Activated T-cell treated with anti-CD3 and anti-CD28 coated beads for 1 hour (primary cell): ENCODE measurements around the gene BPTF.
"Not testable (repeated sequence)": the region's sequence is repeated elsewhere in the genome, so short reads cannot be mapped to it uniquely, and the experiment has no call there.

Experiments used
- DNase-seq: peaks from one replicate; pipeline ENCODE4 v3.0.0-alpha.2; 2020; ENCODE audit warnings: low read depth

The BPTF gene

GRCh38 chr17:67834634-67835033 is 9.3 kb downstream of the BPTF start:
- DNase-seq: no peak

- no peak for DNase-seq
Measured at GRCh38 chr17:67836205-67836987, 11.1 kb downstream of the BPTF start.

DNA sequence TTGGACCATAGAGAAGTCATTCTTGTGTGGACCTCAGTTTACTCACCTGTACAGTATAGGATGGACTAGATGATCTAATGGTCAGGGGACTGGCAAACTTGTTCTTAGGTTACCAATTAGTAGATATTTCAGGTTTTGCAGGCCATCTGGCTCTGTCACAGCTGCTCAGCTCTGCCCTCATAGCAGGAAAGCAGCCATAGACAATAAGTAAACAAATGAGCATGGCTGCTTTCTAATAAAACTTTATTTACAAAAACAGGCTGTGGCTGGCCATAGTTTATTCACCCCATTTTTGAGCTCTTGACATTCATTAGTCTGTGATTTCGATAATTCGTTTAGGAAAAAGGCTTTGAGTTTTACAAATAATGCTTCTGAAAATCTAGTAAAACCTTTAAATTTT is 12.7 kb downstream of the BPTF start:
- DNase-seq: no peak

GRCh38 chr17:67838538-67838937 is 13.2 kb downstream of the BPTF start:
- DNase-seq: no peak

GRCh38 chr17:67841992-67842391 is 16.7 kb downstream of the BPTF start:
- DNase-seq: no peak

DNA sequence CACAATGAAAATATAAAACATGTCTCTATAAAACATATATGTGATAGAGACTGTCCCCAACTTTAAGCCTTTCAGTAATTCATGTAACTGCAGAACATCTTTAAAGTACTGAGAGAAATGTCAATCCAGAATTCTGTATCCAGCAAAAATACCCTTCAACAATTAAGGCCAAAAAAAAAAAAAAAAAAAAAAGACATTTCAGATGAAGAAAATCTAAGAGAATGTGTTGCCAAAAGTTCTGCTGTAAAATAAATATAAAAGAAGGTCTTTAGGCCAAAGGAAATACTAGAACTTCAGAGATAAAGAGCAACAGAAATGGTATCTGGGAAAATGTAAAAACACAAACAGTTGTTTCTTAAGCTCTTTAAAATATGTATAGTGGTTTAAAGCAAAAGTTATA is 17.3 kb downstream of the BPTF start:
- DNase-seq: no peak

GRCh38 chr17:67845374-67845773 is 20.1 kb downstream of the BPTF start:
- DNase-seq: no peak

DNA sequence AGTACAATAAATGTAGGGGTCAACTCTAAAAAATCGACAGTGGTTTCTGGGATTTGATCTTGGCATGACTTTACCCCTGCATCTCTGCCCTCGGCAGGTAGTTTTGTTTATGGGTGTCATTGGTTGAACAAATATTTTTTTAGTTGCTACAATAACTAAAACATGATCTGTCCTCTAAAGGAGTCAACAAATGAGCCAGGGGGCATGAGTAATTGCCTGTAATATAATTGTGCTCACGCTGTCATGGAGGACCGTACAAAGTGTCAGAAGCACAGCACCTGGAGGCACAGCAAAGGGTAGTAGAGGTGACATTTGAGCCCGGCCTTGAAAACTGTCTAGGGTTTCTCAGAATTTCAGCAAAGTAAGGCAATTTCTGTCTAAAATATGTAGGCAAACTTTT is 22.9 kb downstream of the BPTF start:
- not testable (repeated sequence) for DNase-seq

DNA sequence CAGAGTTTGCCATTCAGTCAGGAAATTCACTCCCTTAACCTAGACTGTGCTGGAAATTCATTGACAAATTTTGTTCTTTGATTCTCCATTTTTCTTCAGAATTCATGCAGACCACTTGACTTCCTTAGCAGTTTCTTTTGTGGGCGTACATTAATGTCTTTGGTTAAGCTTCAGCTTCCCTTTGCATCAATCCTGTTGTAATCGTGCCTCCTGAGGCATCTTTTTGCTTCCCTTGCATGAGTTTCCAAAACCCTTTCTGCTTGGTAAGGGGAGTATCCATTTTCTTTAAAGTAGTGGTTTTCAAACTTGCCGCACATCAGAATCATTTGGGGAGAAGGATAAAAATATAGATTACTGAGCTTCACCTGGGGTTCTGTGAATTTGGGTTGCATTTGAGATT is 23.5 kb downstream of the BPTF start:
- DNase-seq: not testable (repeated sequence)

GRCh38 chr17:67850991-67851631 is 25.8 kb downstream of the BPTF start:
- DNase-seq: no peak

- no peak for DNase-seq
Measured at GRCh38 chr17:67853703-67854102, 28.4 kb downstream of the BPTF start.

DNA sequence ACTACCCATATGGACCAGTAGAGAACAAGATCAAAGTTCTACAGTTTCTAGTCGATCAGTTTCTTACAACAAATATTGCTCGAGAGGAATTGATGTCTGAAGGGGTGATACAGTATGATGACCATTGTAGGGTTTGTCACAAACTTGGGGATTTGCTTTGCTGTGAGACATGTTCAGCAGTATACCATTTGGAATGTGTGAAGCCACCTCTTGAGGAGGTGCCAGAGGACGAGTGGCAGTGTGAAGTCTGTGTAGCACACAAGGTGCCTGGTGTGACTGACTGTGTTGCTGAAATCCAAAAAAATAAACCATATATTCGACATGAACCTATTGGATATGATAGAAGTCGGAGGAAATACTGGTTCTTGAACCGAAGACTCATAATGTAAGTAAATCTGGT is 29.1 kb downstream of the BPTF start:
- DNase-seq: no peak

DNA sequence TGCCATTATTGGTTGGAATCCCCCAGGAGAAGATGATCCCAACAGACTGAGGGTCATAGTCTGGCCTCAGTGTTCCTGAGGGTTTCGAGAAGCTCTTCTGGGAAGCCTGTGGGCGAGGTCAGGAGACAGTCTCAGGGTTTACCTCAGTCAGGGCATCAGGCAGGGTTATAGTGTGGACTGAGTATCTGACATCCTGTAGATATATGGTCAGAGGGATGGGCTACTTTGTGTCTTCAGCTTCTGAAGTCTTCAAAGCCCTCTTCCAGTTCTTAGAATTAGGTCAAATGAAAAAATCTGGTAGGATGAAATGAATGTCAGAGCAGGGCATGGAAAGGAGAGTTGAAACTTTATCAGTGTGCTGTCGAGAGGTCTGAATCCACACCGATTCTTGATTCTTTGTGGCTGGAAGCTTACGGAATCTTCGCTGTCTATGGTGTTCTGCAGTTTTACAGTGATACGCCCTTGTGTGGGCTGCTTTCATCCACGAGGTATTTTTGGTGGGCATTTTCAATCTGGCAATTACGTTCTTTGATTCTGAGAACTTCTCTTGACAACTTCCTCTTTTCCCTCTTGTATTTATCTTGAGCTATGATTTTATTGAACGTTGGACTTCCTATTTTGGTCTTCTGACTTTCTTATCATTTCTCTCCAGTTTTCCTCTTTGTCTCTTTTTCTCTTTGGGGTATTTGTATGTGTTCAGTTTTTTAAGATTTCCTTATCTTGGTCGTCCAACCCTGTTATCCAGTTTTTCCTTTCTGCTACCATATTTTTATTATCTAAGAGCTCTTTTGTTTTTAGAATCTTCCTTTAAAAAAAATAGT is 30.4 kb downstream of the BPTF start:
- DNase-seq: no peak

GRCh38 chr17:67856402-67856801 is 31.1 kb downstream of the BPTF start:
- not testable (repeated sequence) for DNase-seq

DNA sequence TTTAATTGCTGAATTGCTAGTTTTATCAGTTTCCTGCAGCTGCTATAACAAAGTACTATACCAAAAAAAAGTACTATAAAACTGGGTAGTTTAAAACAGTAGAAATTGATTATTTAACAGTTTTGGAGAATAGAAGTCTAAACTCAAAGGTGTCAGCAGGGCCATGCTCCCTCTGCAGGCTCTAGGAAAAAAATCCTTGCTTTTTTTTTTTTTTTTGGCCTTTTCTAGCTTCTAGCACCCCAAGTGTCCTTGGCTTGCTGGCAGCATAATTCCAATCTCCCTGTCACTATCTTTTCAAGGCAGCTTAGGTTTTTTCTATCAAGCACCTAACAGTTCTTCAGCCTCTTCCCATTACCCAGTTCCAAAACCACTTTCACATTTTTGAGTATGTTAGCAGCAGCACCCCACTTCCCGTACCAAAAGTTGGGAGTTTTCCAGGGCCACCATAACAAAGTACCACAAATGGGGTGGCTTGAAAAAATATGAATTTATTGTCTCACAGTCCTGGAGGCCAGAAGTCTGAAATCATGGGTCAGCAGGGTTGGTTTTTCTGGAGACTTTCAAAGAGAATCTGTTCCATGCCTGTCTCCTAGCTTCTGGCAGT is 37.4 kb downstream of the BPTF start:
- no peak for DNase-seq

DNA sequence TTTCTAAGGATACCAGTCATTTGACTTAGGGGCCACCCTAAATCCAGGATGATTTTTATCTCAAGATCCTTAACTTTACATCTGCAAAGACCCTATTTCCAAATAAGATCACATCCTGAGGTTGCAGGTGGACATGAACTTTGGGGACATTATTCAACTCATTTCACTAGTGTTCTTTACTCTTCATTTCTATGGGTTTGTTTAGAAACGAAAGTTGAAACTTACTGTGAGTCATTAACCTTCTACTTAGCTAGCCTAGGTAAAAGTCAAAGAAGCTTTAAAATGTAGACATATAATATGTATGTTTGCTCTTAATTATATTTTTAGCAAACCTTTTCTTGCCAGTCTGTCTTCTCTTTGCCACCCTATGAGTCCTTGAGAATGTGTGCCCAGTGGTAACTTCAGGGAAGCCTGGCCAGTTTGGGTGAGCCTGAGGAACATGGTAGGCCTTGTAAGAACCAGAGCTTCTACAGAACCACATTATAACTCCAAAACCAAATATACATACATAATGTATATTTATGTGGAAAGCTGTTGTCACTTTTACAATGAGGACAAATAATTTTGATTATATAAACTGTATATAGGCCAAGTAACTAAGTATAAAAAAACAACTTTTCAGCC is 38.4 kb downstream of the BPTF start:
- no peak for DNase-seq

- no peak for DNase-seq
Measured at GRCh38 chr17:67865438-67865837, 40.1 kb downstream of the BPTF start.

- DNase-seq: no peak
Measured at GRCh38 chr17:67867591-67867990, 42.3 kb downstream of the BPTF start.

DNA sequence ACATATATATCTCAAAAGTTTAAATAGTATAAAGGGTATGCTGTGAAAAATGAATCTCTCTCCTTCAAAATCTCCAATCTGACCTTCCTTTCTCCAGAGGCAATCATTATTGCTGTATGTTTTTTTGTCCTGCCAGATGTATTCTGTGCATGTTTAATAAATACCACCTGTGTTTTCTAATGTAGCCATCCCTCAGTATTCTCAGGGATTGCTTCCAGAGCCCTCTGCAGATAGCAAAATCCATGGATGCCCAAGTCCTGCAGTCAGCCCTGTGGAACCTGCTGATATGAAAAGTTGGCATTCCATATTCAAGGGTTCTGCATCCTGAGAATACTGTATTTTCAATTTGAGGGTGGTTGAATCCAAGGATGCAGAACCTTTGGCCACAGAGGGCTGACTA is 42.9 kb downstream of the BPTF start:
- no peak for DNase-seq

DNA sequence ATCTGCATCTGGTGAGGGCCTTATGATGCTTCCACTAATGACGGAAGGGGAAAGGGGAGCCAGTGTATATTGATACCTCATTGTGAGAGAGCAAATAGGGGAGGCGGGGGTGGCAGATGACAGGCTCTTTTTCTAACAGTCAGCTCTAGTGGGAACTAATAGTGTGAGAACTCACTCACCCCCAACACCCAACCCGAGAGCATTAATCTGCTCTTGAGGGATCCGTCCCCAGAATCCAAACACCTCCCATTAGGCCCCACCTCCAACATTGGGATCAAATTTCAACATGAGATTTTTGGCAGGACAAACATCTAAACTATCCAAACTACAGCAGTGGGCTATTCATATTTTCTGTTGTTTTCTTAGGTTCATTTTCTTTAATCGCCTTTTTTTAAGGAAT is 54.4 kb downstream of the BPTF start:
- no peak for DNase-seq

- no peak for DNase-seq
Measured at GRCh38 chr17:67881083-67881482, 55.8 kb downstream of the BPTF start.

GRCh38 chr17:67884741-67885140 is 59.4 kb downstream of the BPTF start:
- no peak for DNase-seq
